GM12892 (cell line): ENCODE results near the gene MAN2A1.

ENCODE experiments used
- DNase-seq: peaks from one replicate; pipeline ENCODE4 v3.0.0; 2011; ENCODE audit not compliant: insufficient read length
- FAIRE-seq: peaks from 2 replicates; lab custom pipeline; 2011; peaks lifted over from hg19 to GRCh38; lab: Jason Lieb, UNC
- POLR2A ChIP-seq: IDR thresholded peaks from 2 replicates; pipeline ENCODE4 v1.6.1; 2011; ENCODE audit warnings: low read depth, low read length, control low read depth
- POLR2AphosphoS5 ChIP-seq: IDR thresholded peaks from 2 replicates; pipeline ENCODE4 v1.6.1; 2011; ENCODE audit warnings: low read depth, low read length, control low read depth
- TAF1 ChIP-seq: IDR thresholded peaks from 2 replicates; pipeline ENCODE4 v1.6.1; 2011; ENCODE audit warnings: low read depth, mild to moderate bottlenecking, control low read depth, low read length, borderline replicate concordance

MAN2A1 gene

GRCh38 chr5:109685916-109686315 lies 3.8 kb upstream of the MAN2A1 start:
- no peak for DNase-seq
- TF ChIP-seq TAF1 (no peak), POLR2AphosphoS5 (no peak), POLR2A (no peak)
- no peak for FAIRE-seq

DNA sequence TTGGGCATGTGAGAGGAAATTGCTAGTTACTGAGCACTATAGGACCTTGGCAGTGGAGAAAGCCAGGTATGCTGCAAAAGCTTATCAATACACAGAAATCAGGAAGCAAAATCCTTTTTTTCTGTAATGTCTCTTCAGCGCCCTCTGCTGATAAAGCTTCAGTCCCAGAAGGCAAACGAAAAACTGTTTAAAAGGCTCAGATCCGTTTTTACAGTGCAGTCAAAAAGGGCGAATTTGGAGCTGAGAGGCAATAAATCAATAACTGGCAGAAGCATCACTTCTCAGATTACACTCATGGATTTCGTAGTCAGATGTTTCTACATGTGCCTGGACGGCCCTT lies 1.1 kb upstream of the MAN2A1 start:
- FAIRE-seq (no peak), DNase-seq (no peak)
- TF ChIP-seq POLR2A (no peak), POLR2AphosphoS5 (no peak), TAF1 (no peak)

DNA sequence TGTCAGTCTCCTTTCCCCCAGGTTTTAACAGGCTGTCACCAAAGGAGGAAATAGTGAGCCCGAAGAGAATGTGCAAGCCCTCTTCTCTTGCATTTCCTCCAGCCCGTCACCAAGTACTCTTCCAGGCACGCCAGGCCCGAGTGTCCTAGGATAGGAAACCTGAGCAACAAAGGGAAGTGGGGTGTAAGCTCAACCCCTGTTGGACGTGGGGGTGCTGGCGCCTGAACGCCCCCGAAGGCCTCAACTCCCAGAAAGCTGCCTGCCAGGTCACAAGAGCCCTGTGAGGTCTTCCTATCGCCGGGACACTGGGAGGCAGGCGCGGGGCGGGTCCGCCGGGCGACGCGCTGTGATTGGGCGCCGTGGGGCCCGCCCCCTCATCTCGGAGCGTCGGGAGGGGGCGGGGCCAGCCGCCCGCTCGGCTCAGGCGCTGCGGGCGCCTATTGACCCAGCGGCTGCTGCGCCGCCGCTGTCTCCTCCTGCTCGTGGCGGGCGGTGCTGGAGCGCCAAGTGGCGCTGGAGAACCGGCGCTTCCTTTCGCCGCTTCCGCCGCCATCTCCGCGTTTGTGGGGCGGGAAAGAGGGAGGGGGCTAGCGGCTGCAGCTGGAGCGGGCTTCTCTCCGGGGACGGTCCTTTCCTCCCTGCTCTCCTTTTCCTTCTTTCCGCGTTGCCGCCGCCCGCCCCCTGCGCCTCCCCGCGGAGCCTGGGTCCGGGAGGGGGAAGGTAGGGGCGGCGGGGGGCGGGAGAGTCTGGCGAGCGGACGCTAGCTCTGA lies 572 bp upstream of the MAN2A1 start:
- TF ChIP-seq POLR2A: peak; percentile 72
- TF ChIP-seq POLR2AphosphoS5: peak; percentile 46; the same call in 1 of the 2 replicates
- peak; percentile 53; the same call in 1 of the 2 replicates for TF ChIP-seq TAF1
- FAIRE-seq: peak; percentile 87
- DNase-seq: peak; percentile 66

DNA sequence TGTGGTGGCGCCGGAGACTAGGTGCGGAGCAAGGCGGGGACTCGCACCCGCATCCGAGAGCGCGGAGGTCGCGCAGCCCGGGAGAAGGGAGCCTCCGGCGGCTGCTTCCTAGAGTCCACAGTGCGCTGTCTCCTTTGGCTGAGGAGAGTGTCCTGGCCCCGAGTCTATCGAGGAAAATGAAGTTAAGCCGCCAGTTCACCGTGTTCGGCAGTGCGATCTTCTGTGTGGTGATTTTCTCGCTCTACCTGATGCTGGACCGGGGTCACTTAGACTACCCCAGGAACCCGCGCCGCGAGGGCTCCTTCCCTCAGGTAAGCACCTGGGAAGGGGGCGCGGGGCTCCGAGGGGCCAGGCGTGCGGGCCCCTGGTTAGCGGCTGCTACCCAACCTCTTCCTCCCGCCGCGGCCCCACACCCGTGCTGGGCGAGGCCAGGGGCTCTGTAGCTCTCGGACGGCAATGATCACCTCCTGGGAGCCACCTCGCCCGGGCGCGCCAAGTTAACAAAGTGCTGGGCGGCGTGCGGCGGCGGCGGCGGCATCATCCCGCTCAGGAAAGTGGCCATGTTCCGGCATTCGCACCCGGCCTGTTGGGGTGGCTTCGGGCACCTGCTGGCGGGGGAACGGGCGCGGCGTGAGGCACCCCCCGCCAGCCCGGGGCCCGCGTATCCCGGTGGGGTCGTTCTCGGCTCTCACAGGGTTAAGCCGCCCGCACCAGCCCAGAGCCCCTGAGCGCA lies 681 bp downstream of the MAN2A1 start:
- DNase-seq (peak; percentile 10), FAIRE-seq (no peak)
- TF ChIP-seq POLR2A: no peak
- no peak for TF ChIP-seq POLR2AphosphoS5
- TF ChIP-seq TAF1: no peak

DNA sequence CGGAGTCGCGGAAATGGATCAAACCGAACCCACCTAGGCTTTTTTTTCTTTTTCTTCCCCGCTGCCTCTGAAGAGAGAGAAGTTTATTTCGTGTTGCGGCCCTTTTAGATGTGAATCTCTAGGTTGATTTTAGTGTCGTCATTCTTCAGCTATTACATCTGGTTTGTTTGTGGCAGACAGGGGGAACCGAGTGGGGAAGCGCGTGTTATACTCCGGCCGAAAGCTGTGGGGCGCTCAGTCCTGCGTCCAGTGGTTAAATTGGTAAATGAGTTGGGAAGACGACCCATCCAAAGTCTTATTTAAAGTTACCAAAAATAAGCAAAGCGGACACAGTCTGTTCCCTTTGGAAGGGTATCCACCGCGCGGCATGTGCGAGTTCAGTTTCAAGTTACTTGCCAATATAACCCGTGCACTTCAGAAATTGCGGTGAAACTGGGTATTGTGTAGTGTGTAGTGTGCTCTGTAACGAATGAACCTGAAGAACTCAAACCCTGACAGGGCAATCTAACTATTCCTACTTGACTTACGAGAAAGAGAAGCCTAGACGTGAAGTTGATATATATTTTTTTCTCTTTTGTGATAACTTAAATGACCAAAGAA lies 1.3 kb downstream of the MAN2A1 start:
- FAIRE-seq (peak; percentile 5), DNase-seq (no peak)
- TF ChIP-seq POLR2AphosphoS5 (no peak), TAF1 (no peak), POLR2A (no peak)

DNA sequence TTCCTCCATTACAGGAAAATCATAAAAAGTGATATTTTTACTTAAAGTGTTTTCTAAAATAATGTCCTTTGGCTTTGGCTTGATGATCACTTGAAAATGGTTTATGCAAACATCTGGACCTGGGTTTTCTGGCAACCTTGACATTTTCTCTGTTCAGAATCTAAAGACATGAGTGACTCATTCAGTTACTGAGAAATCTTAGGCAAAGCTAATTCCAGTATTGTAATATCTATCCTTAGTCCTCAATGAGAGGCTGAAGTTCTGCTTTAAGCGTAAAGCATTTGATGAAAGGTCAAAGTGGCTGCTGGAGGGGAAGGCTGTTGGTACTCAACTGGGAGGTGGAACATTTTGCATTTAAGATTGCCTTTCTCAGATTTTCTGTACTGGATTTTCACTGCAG lies 2.3 kb downstream of the MAN2A1 start:
- no peak for DNase-seq

DNA sequence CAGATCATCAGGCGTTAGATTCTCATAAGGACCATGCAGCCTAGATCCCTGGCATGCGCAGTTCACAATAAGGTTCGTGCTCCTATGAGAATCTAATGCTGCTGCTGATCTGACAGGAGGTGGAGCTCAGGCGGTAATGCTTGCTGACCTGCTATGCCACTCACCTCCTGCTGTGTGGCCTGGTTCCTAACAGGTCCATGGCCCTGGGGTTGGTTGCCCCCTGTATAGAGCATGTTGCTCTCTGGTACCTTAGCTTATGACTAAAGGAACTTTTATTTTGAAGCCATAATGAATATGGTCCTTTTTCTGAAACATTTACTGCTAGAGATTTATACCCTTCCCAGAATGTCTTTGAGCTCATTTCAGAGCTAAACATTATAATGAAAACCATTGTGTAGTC lies 3.1 kb downstream of the MAN2A1 start:
- FAIRE-seq (no peak), DNase-seq (no peak)
- no peak for TF ChIP-seq POLR2AphosphoS5
- TF ChIP-seq POLR2A: no peak
- TF ChIP-seq TAF1: no peak

More for the DNA sequence above, 2.3 kb downstream of the MAN2A1 start:
- FAIRE-seq: no peak
- TF ChIP-seq POLR2AphosphoS5: no peak

- FAIRE-seq (no peak), DNase-seq (no peak)
- TF ChIP-seq POLR2AphosphoS5 (no peak), POLR2A (no peak), TAF1 (no peak)
Measured at GRCh38 chr5:109693535-109694400, 4.0 kb downstream of the MAN2A1 start.

DNA sequence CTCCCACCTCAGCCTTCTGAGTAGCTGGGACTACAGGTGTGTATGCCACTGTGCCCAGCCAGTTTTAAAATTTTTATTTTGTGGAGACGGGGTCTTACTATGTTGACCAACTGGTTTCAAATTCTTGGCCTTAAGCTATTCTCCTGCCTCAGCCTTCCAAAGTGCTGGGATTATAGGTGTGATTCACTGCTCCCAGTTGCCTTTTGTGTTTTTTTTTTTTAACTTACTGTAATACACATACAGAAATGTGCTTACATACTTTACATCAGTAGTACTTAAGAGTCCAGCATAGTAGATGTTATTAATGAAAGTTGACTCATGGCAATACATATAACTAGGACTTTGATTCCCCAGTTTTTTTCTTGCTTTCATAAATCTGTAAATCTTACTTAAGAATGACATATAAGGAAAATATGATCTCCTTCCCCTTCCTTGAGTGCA lies 4.7 kb downstream of the MAN2A1 start:
- TF ChIP-seq POLR2A (no peak), TAF1 (no peak), POLR2AphosphoS5 (no peak)
- no peak for FAIRE-seq

DNA sequence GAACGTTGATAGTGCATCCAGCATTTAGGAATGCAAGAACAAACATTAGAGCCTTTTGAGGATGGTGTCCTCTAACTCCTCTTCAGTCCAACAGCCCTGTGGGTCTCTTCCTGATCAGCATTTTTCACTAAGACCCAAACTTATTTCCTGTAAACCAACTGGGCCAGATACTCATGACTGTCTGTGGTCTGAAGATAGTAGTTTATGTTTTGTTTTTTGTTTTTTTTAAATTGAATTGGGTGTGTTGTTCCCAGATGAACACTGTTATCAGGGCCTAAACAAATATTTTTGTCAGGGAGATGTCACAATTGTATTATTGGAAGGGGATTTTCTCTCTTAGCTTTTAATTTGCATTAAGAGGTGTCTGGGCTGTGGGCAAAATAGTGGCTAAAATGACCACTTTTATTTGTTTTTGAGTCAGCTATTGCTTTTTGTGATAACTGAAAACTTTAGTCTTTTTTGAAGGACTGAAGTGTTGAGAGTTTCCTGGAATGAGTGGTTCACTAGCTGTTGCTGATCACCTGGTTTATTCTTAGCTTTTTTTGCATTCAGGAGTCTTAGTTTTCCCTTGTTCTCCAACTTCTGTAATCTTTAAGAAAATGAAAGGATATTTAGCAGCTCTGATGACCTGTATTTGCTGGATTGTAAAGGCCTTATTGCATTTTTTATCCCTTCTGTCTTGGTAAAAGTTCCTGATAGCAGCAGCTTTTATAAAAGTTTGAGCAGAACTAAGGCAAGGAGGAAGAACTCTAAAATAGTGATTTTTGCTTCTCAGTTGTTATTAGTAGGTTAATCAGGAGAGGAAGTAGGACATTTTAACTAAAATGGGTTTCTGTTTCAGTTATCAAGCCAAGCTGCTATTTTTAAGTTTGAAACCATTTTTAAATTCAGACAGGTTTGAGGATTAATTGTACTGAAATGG lies 5.5 kb downstream of the MAN2A1 start:
- DNase-seq: no peak
- peak; percentile 58 for FAIRE-seq
- TF ChIP-seq TAF1 (no peak), POLR2A (no peak), POLR2AphosphoS5 (no peak)

More for the DNA sequence above, 4.7 kb downstream of the MAN2A1 start:
- DNase-seq: no peak
